Stomach (tissue), 4 donors: ENCODE results near the gene MAST4.

ENCODE experiments used
- CTCF ChIP-seq, 7 experiments: fragments of 450-650 bp in 4 of 7; fragments of 200-600 bp in 3 of 7; sonication (generic) in 3 of 7; IDR thresholded peaks; one replicate each; pipeline ENCODE4 v1.5.1; 2016 to 2019; ENCODE audit warnings: antibody characterized with exemption in 7 of 7, control low read depth in 2 of 7, mild to moderate bottlenecking in 1 of 7
- POLR2A ChIP-seq, 4 donors: fragments of 450-650 bp; IDR thresholded peaks; one replicate each; pipeline ENCODE4 v1.6.1; 2016; ENCODE audit warnings: antibody characterized with exemption in 4 of 4, control low read depth in 2 of 4, mild to moderate bottlenecking in 1 of 4, moderate library complexity in 1 of 4
- POLR2AphosphoS5 ChIP-seq, 3 donors: sonication (generic); formaldehyde crosslinking; IDR thresholded peaks; one replicate each; pipeline ENCODE4 v1.6.1; 2016; ENCODE audit warnings: antibody characterized with exemption in 3 of 3

DNA sequence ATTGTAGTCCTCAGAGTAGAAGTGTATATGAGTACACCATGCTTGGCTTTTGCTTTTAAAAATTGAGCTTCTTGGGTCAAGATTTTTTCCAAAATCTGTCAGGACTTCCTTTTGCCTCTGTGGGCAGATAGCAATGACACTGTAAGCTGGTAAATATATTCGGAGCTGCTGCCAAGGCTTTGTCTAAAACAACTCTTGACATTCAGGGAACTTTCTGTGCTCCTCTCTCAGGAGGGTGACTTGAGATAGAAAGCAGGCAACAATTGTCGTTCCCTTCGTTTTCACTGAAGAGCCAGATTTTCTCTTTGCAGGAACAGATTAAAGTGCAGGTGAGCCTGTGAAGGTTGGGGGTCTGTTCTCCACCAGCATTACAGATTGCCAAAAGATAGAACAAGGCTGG, 230.5 kb downstream of the MAST4 start:
- no peak for TF ChIP-seq CTCF (IDR thresholded peaks at IDR 0.05)
- no peak for TF ChIP-seq POLR2AphosphoS5 (IDR thresholded peaks at IDR 0.05)
- no peak for TF ChIP-seq POLR2A (IDR thresholded peaks at IDR 0.05)
